Measurements from ENCODE around the gene ECSCR. TPM values are rescaled to one million over a fixed set of nuclear protein-coding genes. Genes with fewer than 3 reads are reported as not detected.
A peak's percentile ranks its signal among the peaks of the same experiment; 100 is the strongest.
"Not testable (repeated sequence)": the region's sequence is repeated elsewhere in the genome, so short reads cannot be mapped to it uniquely, and the experiment has no call there.

The ECSCR gene, protein sequence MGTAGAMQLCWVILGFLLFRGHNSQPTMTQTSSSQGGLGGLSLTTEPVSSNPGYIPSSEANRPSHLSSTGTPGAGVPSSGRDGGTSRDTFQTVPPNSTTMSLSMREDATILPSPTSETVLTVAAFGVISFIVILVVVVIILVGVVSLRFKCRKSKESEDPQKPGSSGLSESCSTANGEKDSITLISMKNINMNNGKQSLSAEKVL
- 1 to 10 TPM; 2.6 to 4.0 (median 2.9) TPM for total RNA-seq

DNA sequence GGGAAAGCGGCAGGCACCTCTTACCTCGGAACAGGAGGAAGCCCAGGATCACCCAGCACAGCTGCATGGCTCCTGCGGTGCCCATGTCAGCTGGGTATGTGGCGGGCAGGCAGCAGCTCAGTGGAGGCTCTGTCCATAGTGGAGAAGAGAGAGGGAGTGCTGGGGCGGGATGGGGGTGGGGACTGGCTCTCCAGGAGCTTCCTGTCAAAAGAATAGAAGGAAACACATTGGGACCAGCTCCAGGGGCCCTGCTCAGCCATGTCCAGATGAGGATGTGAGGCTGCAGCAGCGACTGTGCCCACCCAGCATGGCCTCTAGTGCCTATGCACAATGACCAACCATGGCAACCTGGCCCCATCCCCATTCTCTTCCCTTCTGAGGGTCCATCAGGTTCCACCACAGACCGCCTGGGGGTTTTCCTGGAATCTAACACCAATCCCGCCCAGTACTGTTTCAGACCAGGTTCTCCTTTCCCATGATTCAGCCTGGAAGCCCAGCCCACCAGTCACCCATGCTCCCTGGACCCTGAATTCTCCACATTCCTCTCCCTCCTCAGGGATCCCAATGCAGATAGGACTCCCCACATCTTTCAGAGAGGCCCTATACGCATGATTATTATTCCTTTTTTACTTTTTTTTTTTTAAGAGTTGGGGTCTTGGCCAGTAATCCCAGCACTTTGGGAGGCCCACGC, at the start of gene ECSCR:
TSS of gene ECSCR (minus strand) at position 158 of the 691 bp plus-strand sequence. CDS start at position 85, 73 bp downstream.
- ATAC-seq: no peak
- no peaks in the 10 kb centered on the region for H3K9me3 Mint-ChIP-seq
- H3K36me3 Mint-ChIP-seq (ENCODE audit: insufficient read depth): no peaks in the 10 kb centered on the region
- H3K4me1 Mint-ChIP-seq (ENCODE audit: low read depth): peaks cover 32% of the 10 kb centered on the region
- no peaks in the 10 kb centered on the region for H3K27me3 Mint-ChIP-seq (ENCODE audit: low read depth)
- no peak within 1 kb of the TSS for H3K4me3 Mint-ChIP-seq
- DNase-seq: no peak

DNA sequence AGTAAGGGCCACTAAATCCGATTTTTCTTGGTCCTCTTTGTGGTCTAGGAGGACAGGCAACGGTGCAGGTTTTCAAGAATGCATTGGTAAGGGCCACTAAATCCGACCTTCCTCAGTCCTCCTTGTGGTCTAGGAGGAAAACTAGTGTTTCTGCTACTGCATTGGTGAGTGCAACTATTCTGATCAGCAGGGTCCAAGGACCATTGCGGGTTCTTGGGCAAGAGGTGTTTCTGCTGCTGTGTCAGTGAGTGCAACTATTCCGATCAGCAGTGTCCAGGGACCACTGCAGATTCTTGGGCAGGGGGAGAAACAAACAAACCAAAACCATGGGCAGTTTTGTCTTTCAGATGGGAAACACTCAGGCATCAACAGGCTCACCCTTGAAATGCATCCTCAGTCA, 42.2 kb upstream of the ECSCR start:
- not testable (repeated sequence) for H3K4me3 Mint-ChIP-seq; DNase-seq; H3K36me3 Mint-ChIP-seq (ENCODE audit: insufficient read depth); ATAC-seq; H3K4me1 Mint-ChIP-seq (ENCODE audit: low read depth); H3K9me3 Mint-ChIP-seq; H3K27me3 Mint-ChIP-seq (ENCODE audit: low read depth)

DNA sequence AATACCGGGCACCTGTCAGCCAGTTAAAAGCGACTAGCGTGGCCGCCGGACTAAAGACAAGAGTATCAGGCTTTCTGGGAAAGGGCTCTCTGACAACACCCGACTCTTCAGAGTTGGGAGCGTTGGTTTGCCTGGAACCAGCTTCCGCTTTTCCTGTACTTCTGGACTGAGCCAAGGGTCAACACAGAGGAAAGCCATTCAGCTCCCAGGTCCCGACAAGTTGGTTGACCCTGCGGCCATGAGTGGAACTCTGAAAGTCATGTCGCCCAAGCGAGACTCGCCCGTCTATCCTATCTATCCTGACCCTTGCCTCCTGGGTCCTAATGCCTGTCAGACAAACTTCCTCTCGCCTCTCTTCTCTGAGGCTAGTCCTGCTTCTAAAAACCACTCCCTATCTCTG, 41.3 kb upstream of the ECSCR start:
- DNase-seq; H3K9me3 Mint-ChIP-seq; H3K36me3 Mint-ChIP-seq (ENCODE audit: insufficient read depth); H3K4me1 Mint-ChIP-seq (ENCODE audit: low read depth); H3K4me3 Mint-ChIP-seq; ATAC-seq; H3K27me3 Mint-ChIP-seq (ENCODE audit: low read depth): not testable (repeated sequence)

DNA sequence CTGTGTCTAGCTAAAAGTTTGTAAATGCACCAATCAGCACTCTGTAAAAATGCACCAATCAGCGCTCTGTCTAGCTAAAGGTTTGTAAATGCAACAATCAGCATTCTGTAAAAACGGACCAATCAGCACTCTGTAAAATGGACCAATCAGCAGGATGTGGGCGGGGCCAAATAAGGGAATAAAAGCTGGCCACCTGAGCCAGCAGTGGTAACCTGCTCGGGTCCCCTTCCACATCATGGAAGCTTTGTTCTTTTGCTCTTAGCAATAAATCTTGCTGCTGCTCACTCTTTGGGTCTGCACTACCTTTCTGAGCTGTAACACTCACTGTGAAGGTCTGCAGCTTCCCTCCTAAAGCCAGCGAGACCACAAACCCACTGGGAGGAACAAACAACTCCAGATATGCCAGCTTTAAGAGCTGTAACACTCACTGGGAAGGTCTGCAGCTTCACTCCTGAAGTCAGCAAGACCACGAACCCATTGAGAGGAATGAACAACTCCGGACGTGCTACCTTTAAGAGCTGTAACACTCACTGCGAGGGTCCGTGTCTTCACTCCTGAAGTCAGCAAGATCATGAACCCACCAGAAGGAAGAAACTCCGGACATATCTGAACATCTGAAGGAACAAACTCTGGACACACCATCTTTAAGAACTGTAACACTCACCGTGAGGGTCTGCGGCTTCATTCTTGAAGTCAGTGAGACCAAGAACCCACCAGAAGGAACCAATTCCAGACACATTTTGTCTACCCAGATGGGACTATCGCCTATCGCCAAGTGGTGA, 40.7 kb upstream of the ECSCR start:
- H3K27me3 Mint-ChIP-seq (ENCODE audit: low read depth); ATAC-seq; H3K9me3 Mint-ChIP-seq; H3K36me3 Mint-ChIP-seq (ENCODE audit: insufficient read depth); DNase-seq; H3K4me3 Mint-ChIP-seq; H3K4me1 Mint-ChIP-seq (ENCODE audit: low read depth): not testable (repeated sequence)

DNA sequence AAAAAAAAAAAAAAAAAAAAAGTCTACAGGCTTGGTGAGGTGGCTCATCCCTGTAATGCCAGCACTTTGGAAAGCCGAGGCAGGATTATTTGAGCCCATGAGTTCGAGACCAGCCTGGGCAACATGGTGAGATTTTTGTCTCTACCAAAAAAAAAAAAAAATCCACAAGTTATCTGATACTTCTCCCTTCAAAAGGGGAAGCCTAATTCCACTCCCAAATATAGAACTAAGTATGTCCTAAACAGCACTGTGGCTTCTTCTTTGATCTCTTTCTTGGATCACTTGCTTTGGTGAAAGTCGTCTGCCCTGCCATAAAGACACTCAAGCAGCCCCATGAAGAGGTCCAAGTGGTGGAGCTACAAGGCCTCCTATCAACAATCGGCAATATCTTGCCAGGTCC, 38.8 kb upstream of the ECSCR start:
- Mint-ChIP-seq H3K36me3 (ENCODE audit: insufficient read depth) (no peaks in the 10 kb centered on the region), H3K9me3 (no peaks in the 10 kb centered on the region), H3K4me1 (ENCODE audit: low read depth) (no peaks in the 10 kb centered on the region), H3K27me3 (ENCODE audit: low read depth) (peaks cover 2% of the 10 kb centered on the region), H3K4me3 (no peak overlapping the region)
- no peak for ATAC-seq
- DNase-seq: no peak

DNA sequence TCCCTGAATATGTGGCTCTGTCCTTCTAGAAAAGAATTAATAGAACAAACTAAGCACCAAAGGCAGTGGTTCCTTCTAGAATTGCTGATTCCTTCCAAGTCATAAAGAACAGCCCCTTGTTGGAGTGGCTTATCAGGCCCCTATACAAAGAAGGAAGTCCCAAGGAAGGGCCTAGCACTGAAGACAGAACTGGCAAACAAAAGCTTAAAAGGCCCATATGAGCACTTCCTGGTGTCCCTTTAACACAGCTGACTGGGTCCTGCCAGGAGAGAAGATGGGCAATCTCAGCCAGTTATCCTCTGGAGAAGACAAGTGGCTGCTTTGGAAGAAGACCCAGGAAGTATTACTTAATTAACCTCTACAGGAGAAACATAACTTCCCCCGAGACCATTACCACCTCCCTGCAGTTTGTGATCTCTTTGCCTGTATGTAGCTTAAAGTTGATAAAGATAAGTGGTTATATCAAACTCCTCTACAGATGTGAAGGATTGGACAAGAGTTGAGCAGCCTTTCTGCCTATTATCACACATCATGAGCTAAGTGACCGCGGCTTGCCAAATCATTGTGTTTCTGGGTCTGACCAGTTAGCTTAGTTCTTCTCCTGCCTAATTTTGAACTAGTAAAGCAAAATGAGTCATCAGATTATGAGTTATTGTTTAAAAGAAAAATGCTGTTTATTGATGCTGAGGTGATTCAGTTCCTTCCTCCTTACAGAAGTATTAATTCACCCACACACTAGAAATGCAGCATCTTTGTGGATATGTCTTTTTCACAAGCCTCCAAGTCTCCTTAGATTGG, 33.3 kb upstream of the ECSCR start:
- ATAC-seq: peak; percentile 65 to 73
- no peak overlapping the region for H3K4me3 Mint-ChIP-seq
- no peaks in the 10 kb centered on the region for H3K27me3 Mint-ChIP-seq (ENCODE audit: low read depth)
- H3K4me1 Mint-ChIP-seq (ENCODE audit: low read depth): peaks cover 23% of the 10 kb centered on the region
- DNase-seq: no peak
- H3K9me3 Mint-ChIP-seq: no peaks in the 10 kb centered on the region
- no peaks in the 10 kb centered on the region for H3K36me3 Mint-ChIP-seq (ENCODE audit: insufficient read depth)

DNA sequence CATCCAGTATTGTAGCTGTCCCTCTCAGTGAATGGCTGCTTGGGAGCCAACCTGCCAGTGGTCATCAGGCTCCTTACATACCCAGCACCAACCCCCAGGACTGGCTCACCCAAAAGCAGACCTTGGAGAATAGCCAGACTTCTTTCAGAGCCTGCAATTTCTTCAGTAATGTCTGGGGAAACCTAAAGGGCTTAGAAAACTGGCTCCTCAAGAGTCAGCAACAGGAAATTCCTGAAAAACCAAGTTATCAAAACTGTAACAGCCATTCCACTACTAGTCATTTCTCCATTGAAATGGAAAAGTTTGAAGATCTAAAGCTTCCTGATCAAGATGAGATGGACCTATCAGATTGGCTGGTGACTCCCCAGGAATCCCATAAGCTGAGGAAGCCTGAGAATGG, 32.3 kb upstream of the ECSCR start:
- H3K4me3 Mint-ChIP-seq: no peak overlapping the region
- no peaks in the 10 kb centered on the region for H3K27me3 Mint-ChIP-seq (ENCODE audit: low read depth)
- no peak for DNase-seq
- peaks cover 23% of the 10 kb centered on the region for H3K4me1 Mint-ChIP-seq (ENCODE audit: low read depth)
- H3K36me3 Mint-ChIP-seq (ENCODE audit: insufficient read depth): no peaks in the 10 kb centered on the region
- ATAC-seq: no peak
- no peaks in the 10 kb centered on the region for H3K9me3 Mint-ChIP-seq

DNA sequence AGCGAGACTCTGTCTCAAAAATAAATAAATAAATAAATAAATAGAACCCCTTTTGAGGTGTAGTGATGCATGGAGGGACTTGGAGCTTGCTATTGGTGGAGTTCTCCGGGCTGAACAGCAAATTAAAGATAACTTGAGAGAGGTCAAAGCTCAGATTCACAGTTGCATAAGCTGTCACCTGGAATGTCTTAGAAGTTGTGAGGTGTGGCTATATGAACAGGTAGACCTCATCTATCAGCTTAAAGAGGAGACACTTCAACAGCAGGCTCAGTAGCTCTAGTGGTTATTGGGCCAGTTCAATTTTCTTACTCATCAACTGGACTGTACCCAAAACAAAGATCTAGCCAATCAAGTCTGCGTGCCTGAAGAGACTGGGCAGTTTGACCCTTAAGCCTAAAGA, 31.7 kb upstream of the ECSCR start:
- Mint-ChIP-seq H3K4me1 (ENCODE audit: low read depth) (peaks cover 23% of the 10 kb centered on the region), H3K4me3 (no peak overlapping the region), H3K9me3 (no peaks in the 10 kb centered on the region), H3K27me3 (ENCODE audit: low read depth) (no peaks in the 10 kb centered on the region), H3K36me3 (ENCODE audit: insufficient read depth) (no peaks in the 10 kb centered on the region)
- no peak for DNase-seq
- no peak for ATAC-seq

DNA sequence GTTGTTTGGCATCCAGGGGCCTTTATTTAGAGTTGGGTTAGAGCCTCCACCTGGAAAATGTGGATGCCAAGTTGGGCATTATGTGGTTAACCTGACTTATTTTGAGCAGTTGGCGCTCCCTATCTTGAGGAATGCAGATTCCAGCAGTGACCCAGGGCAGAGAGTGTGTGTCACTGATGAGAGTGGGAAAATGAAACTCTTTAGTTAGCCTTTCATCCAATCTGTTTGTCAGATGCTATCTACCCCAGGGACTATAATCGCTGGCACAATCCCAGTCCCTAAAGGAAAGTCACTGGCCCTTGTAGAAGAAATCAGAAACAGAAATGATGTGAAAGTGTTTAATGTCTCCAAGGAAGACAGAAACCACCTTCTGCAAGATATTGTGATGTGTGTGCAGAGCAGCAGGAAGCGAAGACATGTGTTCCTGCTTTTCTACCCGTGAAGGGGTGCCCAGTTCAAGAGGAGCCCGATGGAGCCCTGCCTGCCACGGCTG, 30.2 kb upstream of the ECSCR start:
- no peaks in the 10 kb centered on the region for H3K9me3 Mint-ChIP-seq
- peaks cover 30% of the 10 kb centered on the region for H3K4me1 Mint-ChIP-seq (ENCODE audit: low read depth)
- H3K27me3 Mint-ChIP-seq (ENCODE audit: low read depth): no peaks in the 10 kb centered on the region
- no peaks in the 10 kb centered on the region for H3K36me3 Mint-ChIP-seq (ENCODE audit: insufficient read depth)
- DNase-seq (no peak), ATAC-seq (peak; percentile 20 to 31)
- peak overlapping the region; percentile 19 for H3K4me3 Mint-ChIP-seq

DNA sequence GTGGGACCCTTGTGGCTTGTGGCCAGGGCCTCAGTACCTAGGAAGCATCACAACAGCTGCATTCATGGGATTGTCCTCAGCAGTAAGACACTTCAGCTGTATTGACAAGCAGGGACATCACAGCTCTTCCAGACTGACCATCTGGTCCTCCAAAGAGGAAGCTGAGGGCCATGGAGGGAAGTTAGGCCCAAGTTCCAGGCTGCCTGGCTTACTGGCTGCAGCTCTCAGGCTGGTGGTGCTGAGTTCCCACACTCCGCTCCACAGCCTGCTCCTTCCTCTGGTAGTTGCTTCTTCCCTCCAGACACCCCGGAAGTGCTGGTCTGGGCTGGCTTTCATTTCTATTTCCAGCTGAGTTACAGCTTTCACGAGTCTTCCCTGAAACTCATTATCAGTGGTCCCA, 25.7 kb upstream of the ECSCR start:
- Mint-ChIP-seq H3K9me3 (no peaks in the 10 kb centered on the region), H3K4me1 (ENCODE audit: low read depth) (peaks cover 17% of the 10 kb centered on the region), H3K36me3 (ENCODE audit: insufficient read depth) (no peaks in the 10 kb centered on the region), H3K4me3 (no peak overlapping the region), H3K27me3 (ENCODE audit: low read depth) (no peaks in the 10 kb centered on the region)
- ATAC-seq (no peak), DNase-seq (no peak)

DNA sequence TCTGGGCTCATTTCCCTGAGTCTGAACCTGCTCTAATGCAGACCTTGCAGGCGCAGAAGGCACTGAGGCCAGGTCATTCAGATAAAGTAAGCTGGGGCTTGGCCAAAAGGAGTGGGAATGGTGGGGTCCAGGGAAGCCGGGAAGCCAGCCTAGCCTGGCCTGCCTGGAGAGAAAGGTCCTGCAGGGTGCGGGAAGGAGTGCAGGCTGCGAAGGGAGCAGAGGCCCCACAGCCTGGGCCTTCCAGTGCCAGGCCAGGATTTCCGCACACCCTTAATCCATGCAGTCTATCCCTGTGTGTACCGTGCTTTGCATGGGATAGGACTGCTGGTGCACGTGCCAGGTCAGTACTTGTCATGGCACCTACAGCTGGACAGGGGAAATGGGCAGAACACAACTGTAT, 23.7 kb upstream of the ECSCR start:
- H3K4me3 Mint-ChIP-seq: no peak overlapping the region
- DNase-seq (no peak), ATAC-seq (no peak)
- H3K27me3 Mint-ChIP-seq (ENCODE audit: low read depth): no peaks in the 10 kb centered on the region
- no peaks in the 10 kb centered on the region for H3K36me3 Mint-ChIP-seq (ENCODE audit: insufficient read depth)
- no peaks in the 10 kb centered on the region for H3K9me3 Mint-ChIP-seq
- peaks cover 19% of the 10 kb centered on the region for H3K4me1 Mint-ChIP-seq (ENCODE audit: low read depth)

DNA sequence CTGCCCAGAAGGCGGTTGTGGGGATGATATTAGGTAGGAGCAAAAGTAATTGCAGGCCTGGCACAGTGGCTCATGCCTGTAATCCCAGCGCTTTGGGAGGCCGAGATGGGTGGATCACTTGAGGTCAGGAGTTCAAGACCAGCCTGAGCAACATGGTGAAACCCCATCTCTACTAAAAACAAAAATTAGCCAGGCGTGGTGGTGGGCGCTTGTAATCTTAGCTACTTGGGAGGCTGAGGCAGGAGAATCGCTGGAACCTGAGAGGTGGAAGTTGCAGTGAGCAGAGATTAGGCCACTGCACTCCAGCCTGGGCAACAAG, 20.3 kb upstream of the ECSCR start:
- not testable (repeated sequence) for H3K9me3 Mint-ChIP-seq; H3K27me3 Mint-ChIP-seq (ENCODE audit: low read depth); ATAC-seq; DNase-seq
- Mint-ChIP-seq H3K36me3 (ENCODE audit: insufficient read depth) (peaks cover 11% of the 10 kb centered on the region), H3K4me1 (ENCODE audit: low read depth) (peaks cover 32% of the 10 kb centered on the region), H3K4me3 (peak overlapping the region; percentile 88)

DNA sequence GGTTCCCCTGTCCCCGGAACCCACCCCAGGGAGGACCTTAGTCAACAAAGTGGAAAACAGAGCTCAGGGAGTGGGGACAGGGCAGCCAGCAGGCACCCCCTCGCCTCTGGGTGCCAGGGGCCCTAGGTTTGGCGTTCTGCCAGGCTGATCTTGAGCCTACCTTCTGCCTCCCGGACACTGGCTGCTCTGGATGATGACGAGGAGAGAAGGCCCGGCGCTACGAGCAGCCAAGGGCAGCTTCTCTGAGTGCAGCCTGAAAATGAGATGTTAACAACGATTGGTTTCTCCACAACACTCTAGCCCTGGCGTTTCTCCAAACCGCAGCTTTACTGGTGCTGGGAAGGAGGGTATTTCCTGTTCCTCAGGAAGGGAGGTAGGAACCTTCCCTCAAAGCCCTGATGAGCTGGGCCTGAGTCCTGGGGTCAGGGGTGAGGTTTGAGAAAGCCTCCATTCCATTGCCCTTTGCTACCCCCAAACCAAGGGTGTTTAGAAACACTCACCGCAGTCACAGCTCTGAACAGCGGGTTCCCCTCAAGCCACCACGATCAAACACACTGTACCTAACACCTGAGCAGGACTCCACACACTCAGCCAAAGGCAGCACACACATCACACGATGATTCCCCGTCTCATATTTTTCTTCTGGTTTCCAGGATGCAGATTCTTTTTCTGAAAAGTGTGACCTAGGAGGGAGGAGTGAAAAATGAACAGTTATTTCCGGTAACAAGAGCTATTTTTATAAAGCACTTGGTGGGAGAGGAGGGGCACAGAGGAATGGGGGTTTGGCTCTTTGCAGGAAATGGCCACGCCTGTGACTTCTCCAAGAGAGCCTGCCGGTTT, 19.7 kb upstream of the ECSCR start, which contains the start of gene STING1:
TSS of gene STING1 (minus strand) at position 709 of the 840 bp plus-strand sequence. CDS start 1,054 bp downstream, outside the sequence.
- Mint-ChIP-seq H3K27me3 (ENCODE audit: low read depth) (no peaks in the 10 kb centered on the region), H3K4me1 (ENCODE audit: low read depth) (peaks cover 35% of the 10 kb centered on the region), H3K9me3 (no peaks in the 10 kb centered on the region), H3K36me3 (ENCODE audit: insufficient read depth) (peaks cover 11% of the 10 kb centered on the region), H3K4me3 (peak within 1 kb of the TSS; percentile 88)
- peak; percentile 38 for DNase-seq
- ATAC-seq: peak; percentile 78 to 80

Data from activated T-cell treated with anti-CD3 and anti-CD28 coated beads, Interleukin-2, amount 50 U/mL, for 4 hours (primary cell).